Neural progenitor cell (in vitro differentiated cells): ENCODE results near the gene UGT1A8.

Experiments
- EZH2 ChIP-seq: fragments of 200-600 bp; sonication (generic); IDR thresholded peaks from 2 replicates; pipeline ENCODE4 v1.6.1; 2017; ENCODE audit warnings: antibody characterized with exemption, mild to moderate bottlenecking, moderate library complexity
- EZH2phosphoT487 ChIP-seq: fragments of 200-600 bp; sonication (generic); IDR thresholded peaks from 2 replicates; pipeline ENCODE4 v1.6.1; 2017; ENCODE audit warnings: antibody characterized with exemption
- TF ChIP-seq, protein P1 (sequence below): fragments of 200-600 bp; sonication (generic); IDR thresholded peaks from 2 replicates; pipeline ENCODE4 v1.5.1; 2017; ENCODE audit warnings: antibody characterized with exemption, mild to moderate bottlenecking

GRCh38 chr2:233772583-233772982 is 155.2 kb downstream of the UGT1A8 start:
- TF ChIP-seq EZH2 (no peak), EZH2phosphoT487 (no peak)
- TF ChIP-seq, protein P1, sequence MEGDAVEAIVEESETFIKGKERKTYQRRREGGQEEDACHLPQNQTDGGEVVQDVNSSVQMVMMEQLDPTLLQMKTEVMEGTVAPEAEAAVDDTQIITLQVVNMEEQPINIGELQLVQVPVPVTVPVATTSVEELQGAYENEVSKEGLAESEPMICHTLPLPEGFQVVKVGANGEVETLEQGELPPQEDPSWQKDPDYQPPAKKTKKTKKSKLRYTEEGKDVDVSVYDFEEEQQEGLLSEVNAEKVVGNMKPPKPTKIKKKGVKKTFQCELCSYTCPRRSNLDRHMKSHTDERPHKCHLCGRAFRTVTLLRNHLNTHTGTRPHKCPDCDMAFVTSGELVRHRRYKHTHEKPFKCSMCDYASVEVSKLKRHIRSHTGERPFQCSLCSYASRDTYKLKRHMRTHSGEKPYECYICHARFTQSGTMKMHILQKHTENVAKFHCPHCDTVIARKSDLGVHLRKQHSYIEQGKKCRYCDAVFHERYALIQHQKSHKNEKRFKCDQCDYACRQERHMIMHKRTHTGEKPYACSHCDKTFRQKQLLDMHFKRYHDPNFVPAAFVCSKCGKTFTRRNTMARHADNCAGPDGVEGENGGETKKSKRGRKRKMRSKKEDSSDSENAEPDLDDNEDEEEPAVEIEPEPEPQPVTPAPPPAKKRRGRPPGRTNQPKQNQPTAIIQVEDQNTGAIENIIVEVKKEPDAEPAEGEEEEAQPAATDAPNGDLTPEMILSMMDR: no peak
